Kasumi-1 (cell line): Measurements from ENCODE around the gene CBX1.

Experiments used
- DNase-seq, 2 experiments: peaks; one replicate each; lab custom pipeline; 2025; lab: John Stamatoyannopoulos, UW

CBX1 gene

GRCh38 chr17:48101012-48101720 lies at the start of gene CBX1:
Gene CBX1 (minus strand): TSS chr17:48101478. CDS start chr17:48077004, 24,474 bp downstream.
- peak; percentile 93 to 96 for DNase-seq

DNA sequence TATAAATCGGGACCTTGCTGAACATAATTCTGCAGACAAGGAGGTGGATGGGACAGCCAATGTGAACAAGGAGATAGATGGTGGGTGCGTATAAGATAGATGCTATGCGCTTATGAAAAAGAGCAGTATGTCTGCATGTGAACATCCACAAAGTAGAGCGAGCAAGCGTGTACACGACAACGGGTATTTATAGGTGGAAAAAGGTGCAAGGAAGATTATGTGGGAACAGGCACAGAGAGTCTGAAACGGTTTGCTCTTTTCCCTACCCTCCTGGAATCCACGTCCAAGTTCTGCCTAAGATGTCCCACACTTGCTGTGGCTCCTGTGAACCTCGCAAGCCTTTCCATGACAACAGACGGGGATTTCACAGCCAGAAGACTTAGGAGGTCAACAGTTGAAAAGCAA lies 49.3 kb upstream of the CBX1 start:
- no peak for DNase-seq

GRCh38 chr17:48149787-48150463 lies 48.6 kb upstream of the CBX1 start:
- no peak for DNase-seq

DNA sequence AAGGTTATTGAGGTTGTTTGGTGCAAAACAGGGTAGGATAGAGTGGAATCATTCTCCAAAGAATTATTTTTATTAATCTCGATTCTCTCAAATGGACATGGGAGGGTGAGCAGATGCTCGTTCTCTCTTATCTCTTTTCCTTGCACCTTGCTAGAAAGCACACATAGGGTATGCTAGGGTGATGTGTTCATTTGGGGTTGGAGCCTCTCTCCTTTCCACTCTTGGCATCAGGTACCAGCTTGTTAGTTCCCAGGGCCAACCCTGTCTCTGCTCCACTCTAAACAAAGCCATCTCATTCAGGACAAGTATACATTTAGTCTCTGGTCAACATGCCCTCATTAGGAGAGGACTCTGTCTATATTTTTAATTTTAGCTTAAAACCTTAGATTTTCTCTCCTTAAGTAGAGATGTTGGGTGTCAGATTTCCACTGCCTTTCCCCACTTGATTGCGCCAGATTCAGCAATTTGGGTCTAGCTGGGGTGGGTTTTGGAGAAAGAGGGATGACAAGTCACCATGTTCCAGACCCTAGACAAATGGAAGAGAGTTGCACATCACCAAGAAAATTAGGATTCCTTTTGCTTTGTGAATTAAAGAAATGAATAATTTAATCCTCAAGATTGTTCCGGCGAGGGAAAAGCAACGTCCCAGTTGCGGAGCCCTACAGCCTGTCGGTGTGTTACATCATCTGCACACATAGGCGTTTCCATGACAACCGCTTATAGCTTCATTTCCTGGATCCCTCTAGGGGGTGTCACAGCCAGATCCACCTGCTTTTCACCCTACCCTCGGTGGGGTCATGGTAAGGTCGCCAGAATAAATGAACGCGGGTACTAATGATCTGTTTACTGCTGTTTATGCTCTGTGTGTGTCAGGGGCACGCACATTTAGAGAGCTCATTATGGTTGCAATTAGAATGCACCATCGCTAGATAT lies 47.8 kb upstream of the CBX1 start:
- DNase-seq: no peak

GRCh38 chr17:48148029-48148770 lies 46.9 kb upstream of the CBX1 start:
- DNase-seq: peak in 1 of 2 experiments; percentile 14

DNA sequence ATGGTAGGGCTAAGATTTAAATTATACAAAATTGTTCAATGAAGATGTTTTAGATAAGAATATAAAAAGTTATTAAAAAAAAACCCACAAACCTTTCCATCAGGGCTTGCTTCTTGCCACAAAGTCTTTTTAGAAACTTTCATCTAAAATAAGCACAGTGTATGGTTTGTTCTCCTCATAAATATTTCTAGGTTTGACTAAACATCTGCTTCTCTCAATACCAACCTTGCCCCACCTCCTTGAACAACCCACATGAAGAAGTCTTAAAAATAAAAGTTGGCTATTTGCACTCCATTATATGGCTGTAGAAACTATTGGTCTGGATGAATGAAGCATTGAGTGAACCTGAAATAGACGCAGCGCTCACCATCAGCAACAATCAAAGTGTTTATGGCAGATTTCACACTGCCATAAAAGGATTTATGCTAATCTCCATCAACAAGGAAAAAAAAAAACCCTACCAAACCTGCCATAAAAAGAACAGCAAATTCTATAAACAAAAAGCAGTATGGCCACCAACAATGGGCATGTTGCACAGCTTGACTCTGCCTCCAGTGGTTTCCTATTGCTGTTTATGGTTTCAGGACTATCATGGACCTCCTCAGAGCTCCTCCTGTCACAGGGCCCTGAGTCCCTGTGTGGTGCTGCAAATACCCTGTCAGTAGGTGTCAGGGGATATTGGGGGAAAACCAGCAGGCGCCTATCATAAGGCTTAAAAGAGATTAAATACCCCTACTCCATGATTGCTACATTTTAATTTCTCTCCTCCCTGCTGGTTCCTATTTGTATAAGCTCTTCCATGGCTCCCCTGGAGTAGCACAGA lies 43.9 kb upstream of the CBX1 start:
- DNase-seq: no peak

GRCh38 chr17:48144231-48144630 lies 43.0 kb upstream of the CBX1 start:
- DNase-seq: no peak

GRCh38 chr17:48143629-48144028 lies 42.4 kb upstream of the CBX1 start:
- no peak for DNase-seq

DNA sequence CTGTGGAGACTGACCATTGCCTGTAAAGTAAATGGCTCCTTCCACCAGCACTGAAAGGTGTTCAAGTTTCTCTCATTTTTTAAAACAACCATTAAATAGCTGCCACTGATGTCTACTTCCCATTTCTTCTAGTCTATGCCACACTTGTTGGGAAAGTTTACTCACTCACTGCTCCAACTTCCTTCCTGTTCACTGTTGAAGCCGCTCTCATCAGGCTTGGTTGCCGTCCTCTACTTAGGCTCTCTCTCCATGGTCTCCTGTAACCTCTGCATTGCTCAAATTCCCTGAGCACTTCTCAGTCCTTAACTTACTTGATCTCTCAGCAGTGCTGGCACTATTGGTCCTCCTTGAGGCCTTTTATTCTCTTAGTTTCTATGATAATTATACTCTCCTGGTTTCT lies 38.7 kb upstream of the CBX1 start:
- DNase-seq: peak; percentile 79 to 80

GRCh38 chr17:48137656-48138055 lies 36.4 kb upstream of the CBX1 start:
- no peak for DNase-seq

DNA sequence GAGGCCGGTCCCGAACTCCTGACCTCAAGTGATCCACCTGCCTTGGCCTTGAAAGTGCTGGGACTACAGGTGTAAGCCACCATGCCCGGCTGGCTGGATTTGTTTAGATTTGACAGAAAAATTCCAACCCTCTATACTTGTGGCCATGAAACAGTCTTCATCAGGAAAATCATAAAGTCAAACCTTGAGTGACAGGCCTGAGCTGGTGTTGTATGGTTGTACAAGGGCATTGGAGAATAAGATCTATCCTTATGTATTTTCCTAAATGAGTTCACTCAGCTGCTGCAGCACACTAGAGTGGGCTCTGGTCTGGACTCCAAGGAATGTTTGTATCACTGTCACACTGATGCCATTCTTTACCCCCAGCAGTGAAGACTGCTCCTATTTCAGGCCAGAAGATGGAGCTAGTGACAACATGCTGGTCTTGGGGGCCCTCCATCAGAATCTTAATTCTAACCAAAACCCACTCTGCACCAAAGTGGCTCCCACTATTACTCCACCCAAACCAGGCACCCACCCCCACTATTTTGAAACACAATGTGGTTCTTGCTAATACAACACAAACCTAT lies 33.7 kb upstream of the CBX1 start:
- peak; percentile 19 to 47 for DNase-seq

GRCh38 chr17:48132385-48132784 lies 31.1 kb upstream of the CBX1 start:
- no peak for DNase-seq

- peak; percentile 59 to 86 for DNase-seq
These were observed 30.0 kb upstream of the CBX1 start for GRCh38 chr17:48131216-48131824.

GRCh38 chr17:48129981-48130380 lies 28.7 kb upstream of the CBX1 start:
- no peak for DNase-seq

DNA sequence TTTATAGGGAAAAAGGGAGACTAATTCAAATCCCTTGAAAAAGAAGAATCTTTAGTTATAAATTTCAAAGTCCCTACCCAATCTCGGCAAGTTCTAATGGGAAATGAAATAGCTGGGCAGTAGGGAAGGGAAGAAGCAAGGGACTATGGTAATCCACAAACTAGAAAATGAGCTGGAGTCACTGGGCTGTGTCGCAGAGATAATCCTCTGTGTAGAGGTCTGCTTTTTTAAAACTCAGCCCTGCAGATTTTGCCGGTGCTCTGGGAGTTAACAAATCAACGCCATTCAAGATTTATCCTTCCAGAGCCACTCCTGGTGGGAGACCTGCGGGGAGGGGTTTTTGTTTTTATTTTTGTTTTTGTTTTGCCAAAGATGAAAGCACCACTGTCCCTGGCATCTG lies 27.1 kb upstream of the CBX1 start:
- no peak for DNase-seq

GRCh38 chr17:48127371-48128051 lies 26.2 kb upstream of the CBX1 start:
- DNase-seq: no peak

DNA sequence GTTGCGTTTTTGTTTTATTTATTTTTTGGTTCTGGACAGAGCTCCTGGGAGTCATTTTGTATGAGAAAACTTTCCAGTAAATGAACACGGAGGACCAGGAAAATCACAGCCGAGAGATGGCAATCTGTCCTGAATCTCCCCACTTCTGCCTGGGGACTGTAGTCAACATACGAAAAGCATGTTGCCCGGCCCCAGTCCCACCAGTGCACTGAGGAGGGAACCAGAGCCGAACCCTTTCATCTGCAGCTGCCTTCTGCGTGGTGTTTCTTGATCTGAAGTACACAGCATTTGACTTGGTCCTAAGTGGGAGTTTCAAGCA lies 25.2 kb upstream of the CBX1 start:
- DNase-seq: no peak

GRCh38 chr17:48125829-48126531 lies 24.7 kb upstream of the CBX1 start:
- no peak for DNase-seq

DNA sequence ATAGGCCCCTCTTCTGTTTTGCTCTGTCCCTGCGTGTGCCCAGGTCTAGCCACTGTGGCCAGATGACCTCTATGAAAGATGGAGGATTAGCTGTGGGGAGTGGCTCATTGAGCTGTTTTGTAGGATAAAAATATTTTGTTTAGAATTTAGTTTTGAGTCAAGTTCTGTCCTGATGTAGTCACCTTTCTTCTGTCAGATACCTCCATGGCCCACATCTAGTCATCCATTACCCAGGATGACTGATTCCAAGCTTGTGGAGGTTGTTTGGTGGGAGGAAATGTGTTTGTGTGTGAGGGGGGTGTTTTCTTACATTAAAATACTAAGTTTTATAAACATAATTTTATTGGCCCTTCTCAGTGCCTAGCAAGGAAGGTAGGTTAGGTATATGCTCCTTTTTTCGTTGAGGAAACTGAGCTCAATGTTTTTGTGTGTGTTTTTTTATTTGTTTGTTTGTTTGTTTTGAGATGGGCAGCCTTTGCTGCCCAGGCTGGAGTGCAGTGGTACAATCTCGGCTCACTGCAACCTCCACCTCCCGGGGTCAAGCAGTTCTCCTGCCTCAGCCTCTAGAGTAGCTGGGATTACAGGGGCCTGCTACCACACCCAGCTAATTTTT lies 22.6 kb upstream of the CBX1 start:
- DNase-seq: no peak
